Right lobe of liver (tissue), 6 donors: ENCODE measurements around the gene SH3PXD2A. TPM values are rescaled to one million over a fixed set of nuclear protein-coding genes. Genes with fewer than 3 reads are reported as not detected.

ENCODE experiments used
- ATAC-seq, 4 donors: fragments of 200-7000 bp; cut with Tn5 transposase; one replicate each; pipeline ENCODE4 v1.9.1; 2020; ENCODE audit warnings: mild to moderate bottlenecking in 4 of 4, moderate library complexity in 4 of 4
- DNase-seq, 3 donors: peaks; one replicate each; pipeline ENCODE4 v3.0.0-alpha.2; 2020
- H3K27ac ChIP-seq, 3 donors: fragments of 200-600 bp; one replicate each; pipeline ENCODE4 v1.8.0; 2022
- H3K27me3 ChIP-seq, 2 donors: fragments of 200-600 bp; one replicate each; pipeline ENCODE4 v1.8.0; 2022
- H3K36me3 ChIP-seq, 4 donors: fragments of 200-600 bp; sonication (generic) in 1 of 4; one replicate each; pipeline versions ENCODE4 v1.5.1 to v1.8.0; 2017 to 2022; ENCODE audit warnings: control low read depth in 1 of 4
- H3K4me1 ChIP-seq, 4 donors: fragments of 200-600 bp; sonication (generic) in 1 of 4; one replicate each; pipeline versions ENCODE4 v1.5.1 to v1.8.0; 2017 to 2022; ENCODE audit warnings: control low read depth in 1 of 4
- H3K4me3 ChIP-seq, 3 donors: fragments of 200-600 bp; one replicate each; pipeline ENCODE4 v1.8.0; 2022
- H3K9me3 ChIP-seq, 4 donors: fragments of 200-600 bp; sonication (generic) in 1 of 4; one replicate each; pipeline versions ENCODE4 v1.5.1 to v1.8.0; 2017 to 2022; ENCODE audit warnings: control low read depth in 1 of 4
- CTCF ChIP-seq, 4 donors: fragments of 200-600 bp in 3 of 4; fragments of 450-650 bp in 1 of 4; IDR thresholded peaks; one replicate each; pipeline versions ENCODE4 v1.5.1 to v1.8.0; 2016 to 2022; ENCODE audit warnings: antibody characterized with exemption in 4 of 4, mild to moderate bottlenecking in 2 of 4
- POLR2A ChIP-seq: fragments of 450-650 bp; IDR thresholded peaks from one replicate; pipeline ENCODE4 v1.6.1; 2017; ENCODE audit warnings: antibody characterized with exemption, mild to moderate bottlenecking
- WGBS: methylation state at CpG from one replicate; pipeline ENCODE4 v1.1.6; 2018; ENCODE audit warnings: low coverage, low lambda C conversion rate; ENCODE audit not compliant: insufficient coverage; ENCODE audit errors: missing lambda C conversion rate; 5-methylcytosine and 5-hydroxymethylcytosine counted together
- intact Hi-C, 2 donors: fragments of 100-400 bp; cut with DNase I; formaldehyde crosslinking; loops; one replicate each; pipeline versions ENCODE4 v1.11.2 to v1.14.1; 2022
- total RNA-seq, 6 experiments: library from RNA; depleted of rRNA in 2 of 6; stranded (reverse); fragments of >200 nt in 2 of 6; fragmentation: NEBNext Ultra II Directional in 3 of 6; extraction: Animal tissue kit (Norgen Biotek cat#: 25700) in 3 of 6; gene quantifications; one replicate each; pipeline versions ENCODE4 v1.1.0 to v1.2.4, GENCODE V29; 2016 to 2023
- donor health status: DM: no; HTN: yes; CAD: no.
- donor health status: DM: no; HTN: no; CAD: no.
- donor health status: DM: no; HTN: no; CAD: no.
- donor health status: DM: no; HTN: yes; CAD: no.
- donor health status: DM: no; HTN: yes; CAD: no.

The SH3PXD2A gene
- total RNA-seq, 6 experiments from 2014 or later, result 3.0 to 38.3 (median 10.0) TPM

GRCh38 chr10:103551619-103552602 lies 303.5 kb downstream of the SH3PXD2A start:
- ATAC-seq (peak; percentile 20 to 55 (median 38)), DNase-seq (peak in 1 of 3 donors; percentile 30)
- intact Hi-C loops, result no loop called here
- Histone ChIP-seq H3K4me1 (peaks cover 0 to 4% (median 0%) of the 10 kb centered on the region in 4 donors), H3K27me3 (no peaks in the 10 kb centered on the region), H3K36me3 (no peaks in the 10 kb centered on the region), H3K4me3 (no peak overlapping the region), H3K9me3 (no peaks in the 10 kb centered on the region), H3K27ac (no peak overlapping the region)
- TF ChIP-seq CTCF (IDR thresholded peaks at IDR 0.05) (no peak), POLR2A (no peak)
- WGBS, result 49% methylated on average over 3 of the region's 10 CpGs

- no peak for DNase-seq
- intact Hi-C loops, result no loop called here
- TF ChIP-seq CTCF (IDR thresholded peaks at IDR 0.05) (no peak), POLR2A (no peak)
- no peaks in the 10 kb centered on the region for H3K36me3 ChIP-seq
- peaks cover 0 to 14% (median 5%) of the 10 kb centered on the region in 4 donors for H3K4me1 ChIP-seq
- no peak overlapping the region for H3K4me3 ChIP-seq
- H3K9me3 ChIP-seq, result no peaks in the 10 kb centered on the region
- no peak overlapping the region for H3K27ac ChIP-seq
- H3K27me3 ChIP-seq, result no peaks in the 10 kb centered on the region
- WGBS, result 100% methylated on average over 1 of the region's 1 CpG
- no peak for ATAC-seq
Measured at GRCh38 chr10:103550229-103550628, 305.1 kb downstream of the SH3PXD2A start.

- Histone ChIP-seq H3K27me3 (no peaks in the 10 kb centered on the region), H3K9me3 (no peaks in the 10 kb centered on the region), H3K4me3 (no peak overlapping the region), H3K4me1 (peaks cover 0 to 18% (median 6%) of the 10 kb centered on the region in 4 donors), H3K36me3 (no peaks in the 10 kb centered on the region), H3K27ac (no peak overlapping the region)
- ATAC-seq, result no peak
- no peak for DNase-seq
- intact Hi-C loops, result no loop called here
- no peak for TF ChIP-seq CTCF (IDR thresholded peaks at IDR 0.05)
- TF ChIP-seq POLR2A, result no peak
- 72% methylated on average over 2 of the region's 3 CpGs for WGBS
Measured at GRCh38 chr10:103549349-103549685, 306.1 kb downstream of the SH3PXD2A start.

DNA sequence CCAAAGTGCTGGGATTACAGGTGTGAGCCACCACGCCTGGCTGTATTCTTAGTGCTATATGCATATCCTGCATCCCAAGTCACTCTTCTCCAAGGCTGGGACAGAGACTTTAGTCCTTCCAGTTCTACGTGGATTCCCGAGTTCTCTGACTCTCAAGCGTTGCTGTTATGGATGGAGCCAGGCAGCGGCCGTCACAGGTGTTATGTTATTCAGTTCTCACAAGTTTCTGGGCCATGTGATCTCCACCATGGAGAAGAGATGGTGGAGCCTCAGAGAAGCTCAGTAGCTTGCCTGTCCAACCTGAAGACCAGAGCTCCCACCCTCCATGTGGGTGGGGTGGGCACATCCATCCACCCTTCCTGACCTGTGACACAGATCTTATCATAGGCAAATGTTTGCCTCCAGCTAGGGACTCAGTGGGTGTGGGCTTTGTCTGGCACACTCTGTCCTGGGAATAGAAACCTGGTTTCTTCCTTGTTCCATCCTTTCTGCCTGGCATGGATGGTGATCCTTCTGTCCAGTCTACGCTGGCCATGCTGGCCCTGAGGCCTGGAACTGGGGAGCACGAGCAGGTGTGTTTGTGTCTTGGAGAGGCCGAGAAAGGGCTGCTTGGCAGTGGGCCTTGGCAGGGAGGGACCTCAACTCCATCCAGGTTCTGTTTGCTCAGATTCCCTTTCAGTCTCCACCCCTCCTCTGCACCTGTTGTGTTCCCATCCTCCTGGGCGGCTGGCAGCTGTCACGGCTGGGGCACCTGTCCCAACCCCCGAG lies 306.6 kb downstream of the SH3PXD2A start:
- Histone ChIP-seq H3K4me3 (no peak overlapping the region), H3K27me3 (no peaks in the 10 kb centered on the region), H3K27ac (no peak overlapping the region), H3K36me3 (no peaks in the 10 kb centered on the region), H3K9me3 (no peaks in the 10 kb centered on the region), H3K4me1 (peaks cover 0 to 18% (median 6%) of the 10 kb centered on the region in 4 donors)
- DNase-seq, result no peak
- ATAC-seq, result peak in 1 of 4 donors; percentile 5
- no peak for TF ChIP-seq POLR2A
- TF ChIP-seq CTCF (IDR thresholded peaks at IDR 0.05), result no peak
- intact Hi-C loops, result no loop called here
- WGBS, result 73% methylated on average over 4 of the region's 12 CpGs
